GM12878 (cell line): ENCODE measurements around the gene FGD4. TPM values are rescaled to one million over a fixed set of nuclear protein-coding genes. Genes with fewer than 3 reads are reported as not detected.

Experiments used
- ATAC-seq: fragments of 200-7000 bp; cut with Tn5 transposase; 3 replicates; pipeline ENCODE4 v1.9.1; 2020; ENCODE audit warnings: mild to moderate bottlenecking, moderate library complexity
- BruUV-seq: library from RNA; stranded (reverse); fragments of 400-500 nt; replicated peaks from 2 replicates; lab custom pipeline; 2021; lab: Mats Ljungman, UMichigan
- CTCF ChIA-PET: fragments of 300-600 bp; sonication (Branson Sonifier 250); formaldehyde crosslinking; extraction: SDS; loops from one replicate; lab custom pipeline; 2021; ENCODE audit warnings: inconsistent platforms; lab: Yijun Ruan, JAX
- POLR2A ChIA-PET: fragments of 350-600 bp; formaldehyde crosslinking; extraction: SDS; loops from one replicate; lab custom pipeline; 2021; ENCODE audit warnings: inconsistent platforms; lab: Charles Lee
- RAD21 ChIA-PET: fragments of 300-600 bp; sonication (Branson Sonifier 250); formaldehyde crosslinking; loops from one replicate; lab custom pipeline; 2023; ENCODE audit warnings: antibody characterized with exemption; ENCODE audit not compliant: unreplicated experiment; lab: Charles Lee
- SMC1A ChIA-PET: fragments of 300-600 bp; sonication (Branson Sonifier 250); formaldehyde crosslinking; loops from one replicate; lab custom pipeline; 2023; ENCODE audit not compliant: unreplicated experiment, uncharacterized antibody; lab: Charles Lee
- DNase-seq: peaks from one replicate; pipeline ENCODE4 v3.0.0-alpha.2; 2011; ENCODE audit warnings: low read depth, low spot score
- FAIRE-seq: peaks from 3 replicates; lab custom pipeline; 2011; peaks lifted over from hg19 to GRCh38; lab: Jason Lieb, UNC
- H2AFZ ChIP-seq: 2 replicates; pipeline ENCODE4 v1.6.0; 2011; ENCODE audit warnings: low read depth, low read length, control low read depth; ENCODE audit not compliant: control insufficient read depth
- H3K27ac ChIP-seq: 2 replicates; pipeline ENCODE4 v1.5.1; 2011; ENCODE audit warnings: control low read depth; ENCODE audit not compliant: control insufficient read depth, insufficient read depth
- H3K27me3 ChIP-seq, 2 experiments: replicated peaks in 1 of 2; 2 replicates each; pipeline versions ENCODE4 v1.6.0 to v1.6.1; 2011; ENCODE audit warnings: low read length in 1 of 2; ENCODE audit not compliant: control insufficient read depth in 2 of 2, insufficient read depth in 2 of 2
- H3K36me3 ChIP-seq, 2 experiments: 2 replicates each; pipeline ENCODE4 v1.5.1; 2011; ENCODE audit warnings: low read length in 1 of 2; ENCODE audit not compliant: control insufficient read depth in 2 of 2, insufficient read depth in 2 of 2
- H3K4me1 ChIP-seq: 2 replicates; pipeline ENCODE4 v1.6.1; 2011; ENCODE audit warnings: mild to moderate bottlenecking, low read length, moderate library complexity, mixed read lengths; ENCODE audit not compliant: control insufficient read depth, insufficient read depth
- H3K4me2 ChIP-seq: 2 replicates; pipeline ENCODE4 v1.6.0; 2011; ENCODE audit warnings: control low read depth; ENCODE audit not compliant: control insufficient read depth, insufficient read depth
- H3K4me3 ChIP-seq: fragments of 200-600 bp; sonication (generic); 2 replicates; pipeline ENCODE4 v1.5.1; 2016
- H3K79me2 ChIP-seq: 2 replicates; pipeline ENCODE4 v1.6.0; 2011; ENCODE audit warnings: low read length; ENCODE audit not compliant: control insufficient read depth, insufficient read depth
- H3K9ac ChIP-seq: 2 replicates; pipeline ENCODE4 v1.8.0; 2011; ENCODE audit warnings: low read length, control low read depth, mixed read lengths; ENCODE audit not compliant: control insufficient read depth, insufficient read depth
- H3K9me3 ChIP-seq: replicated peaks from 3 replicates; pipeline ENCODE4 v1.5.1; 2011; ENCODE audit warnings: mild to moderate bottlenecking, low read length; ENCODE audit not compliant: control insufficient read depth, insufficient read depth
- H4K20me1 ChIP-seq: 2 replicates; pipeline ENCODE4 v1.6.0; 2011; ENCODE audit not compliant: control insufficient read depth, insufficient read depth
- ATF7 ChIP-seq: fragments of 450-650 bp; IDR thresholded peaks from 2 replicates; pipeline ENCODE4 v1.6.1; 2016; ENCODE audit warnings: low read depth, mild to moderate bottlenecking
- CREB1 ChIP-seq: IDR thresholded peaks from 2 replicates; pipeline ENCODE4 v1.6.1; 2012; ENCODE audit warnings: low read depth, mild to moderate bottlenecking, inconsistent platforms
- ELK1 ChIP-seq: IDR thresholded peaks from 2 replicates; pipeline ENCODE4 v1.6.1; 2012; ENCODE audit warnings: low read depth, low read length, improper control_type of control experiment
- MYB ChIP-seq: fragments of 150-350 bp; IDR thresholded peaks from 2 replicates; pipeline ENCODE4 v1.6.1; 2014; ENCODE audit warnings: mild to moderate bottlenecking, low read depth, low read length, borderline replicate concordance
- PBX3 ChIP-seq: IDR thresholded peaks from 2 replicates; pipeline ENCODE4 v1.6.1; 2011; ENCODE audit warnings: mild to moderate bottlenecking, low read depth, low read length, moderate library complexity; ENCODE audit not compliant: insufficient replicate concordance
- POLR2AphosphoS2 ChIP-seq: IDR thresholded peaks from 2 replicates; pipeline ENCODE4 v1.6.1; 2011; ENCODE audit warnings: low read depth, mild to moderate bottlenecking, low read length, improper control_type of control experiment, moderate library complexity
- RELA ChIP-seq: fragments of 450-650 bp; IDR thresholded peaks from 2 replicates; pipeline ENCODE4 v1.8.0; 2014; ENCODE audit warnings: borderline replicate concordance; ENCODE audit not compliant: partially characterized antibody
- STAT3 ChIP-seq: IDR thresholded peaks from 2 replicates; pipeline ENCODE4 v1.6.1; 2011; ENCODE audit warnings: low read depth, low read length, improper control_type of control experiment
- YY1 ChIP-seq: IDR thresholded peaks from 2 replicates; pipeline ENCODE4 v1.6.1; 2011; ENCODE audit warnings: low read depth, mild to moderate bottlenecking, low read length
- ZBTB11 ChIP-seq: fragments of 450-650 bp; formaldehyde crosslinking; IDR thresholded peaks from 2 replicates; pipeline ENCODE4 v1.5.0; 2022; ENCODE audit warnings: mild to moderate bottlenecking, missing genetic modification characterization
- ZNF217 ChIP-seq: fragments of 450-650 bp; IDR thresholded peaks from 2 replicates; pipeline ENCODE4 v1.6.1; 2017; ENCODE audit warnings: antibody characterized with exemption, mild to moderate bottlenecking
- ZNF384 ChIP-seq: IDR thresholded peaks from 2 replicates; pipeline ENCODE4 v1.6.1; 2012; ENCODE audit warnings: low read depth, mild to moderate bottlenecking, low read length, improper control_type of control experiment, borderline replicate concordance
- ZNF592 ChIP-seq: fragments of 450-650 bp; IDR thresholded peaks from 2 replicates; pipeline ENCODE4 v1.6.1; 2017; ENCODE audit warnings: mild to moderate bottlenecking, moderate library complexity
- ZSCAN29 ChIP-seq: fragments of 450-650 bp; IDR thresholded peaks from 2 replicates; pipeline ENCODE4 v1.6.1; 2017; ENCODE audit warnings: mild to moderate bottlenecking, moderate library complexity
- WGBS: methylation state at CpG from one replicate; pipeline ENCODE4 v1.1.6; 2016; ENCODE audit warnings: low lambda C conversion rate; ENCODE audit not compliant: insufficient replicate concordance, insufficient coverage; ENCODE audit errors: missing lambda C conversion rate; 5-methylcytosine and 5-hydroxymethylcytosine counted together
- in situ Hi-C: fragments of 300-500 bp; cut with MboI; formaldehyde crosslinking; loops from 9 replicates; pipeline ENCODE4 v1.14.3; 2018; ENCODE audit warnings: mixed read lengths
- intact Hi-C: fragments of 100-400 bp; cut with micrococcal nuclease; formaldehyde crosslinking; loops from one replicate; pipeline ENCODE4 v1.14.2; 2022; ENCODE audit not compliant: unreplicated experiment
- polyA plus RNA-seq, 11 experiments: library from polyadenylated mRNA; depleted of rRNA in 4 of 11; unstranded in 6 of 11; stranded (reverse) in 5 of 11; fragments of >200 nt; fragmentation: Nextera tagmentation in 4 of 11; fragmentation: Illumina TruSeq in 1 of 11; extraction: Ambion mirVana in 4 of 11; extraction: Trizol in 1 of 11; gene quantifications; 1 replicate in 1 of 11; 2 replicates in 10 of 11; pipeline versions ENCODE4 v1.2.1 to v1.2.3, GENCODE V29; 2011 to 2016; ENCODE audit warnings: inconsistent platforms in 2 of 11, missing spikeins in 2 of 11, low read depth in 1 of 11
- total RNA-seq, 4 experiments: library from RNA; depleted of rRNA in 3 of 4; stranded (reverse); fragments of >200 nt in 3 of 4; fragmentation: Illumina TruSeq in 1 of 4; extraction: Trizol in 1 of 4; gene quantifications; 2 replicates each; pipeline versions ENCODE4 v1.2.1 to v1.2.3, GENCODE V29; 2013 to 2021

The FGD4 gene
- total and polyA plus RNA-seq, 10 of the 15 experiments (the other 5 are each of a cell fraction or from before 2014, with no cell fraction given) = 0.01 to 0.18 (median 0.08) TPM; not detected in 3

- no peak for TF ChIP-seq ZNF592
- TF ChIP-seq ELK1 = no peak
These were observed 77.1 kb downstream of the FGD4 start (continued) for GRCh38 chr12:32476446-32476845.

GRCh38 chr12:32477714-32478113 is 78.4 kb downstream of the FGD4 start:
- WGBS = 43% methylated on average over 2 of the region's 2 CpGs
- Histone ChIP-seq H3K79me2 (no peaks in the 10 kb centered on the region), H3K9ac (no peak overlapping the region), H3K27me3 (no peaks in the 10 kb centered on the region), H3K4me2 (no peak overlapping the region), H3K27ac (no peak overlapping the region), H3K36me3 (no peaks in the 10 kb centered on the region), H4K20me1 (no peaks in the 10 kb centered on the region), H3K4me3 (no peak overlapping the region), H3K9me3 (no peaks in the 10 kb centered on the region), H2AFZ (no peak overlapping the region), H3K4me1 (peaks cover 8% of the 10 kb centered on the region)
- FAIRE-seq (no peak), DNase-seq (no peak), ATAC-seq (no peak)
- ChIA-PET RAD21 (no interaction called here), POLR2A (no interaction called here), SMC1A (interaction anchor here (1.7 kb wide), 1 partner anchor 22 kb away, joined by 5 read pairs; no protein-coding TSS in a partner anchor), CTCF (no interaction called here)
- BruUV-seq = no TSS peak
- intact Hi-C loops (no loop called here), in situ Hi-C loops (no loop called here)
- TF ChIP-seq MYB = no peak
- no peak for TF ChIP-seq ZNF217
- TF ChIP-seq YY1 = no peak
- TF ChIP-seq ZSCAN29 = no peak
- TF ChIP-seq PBX3 = no peak
- TF ChIP-seq RELA = no peak
- no peak for TF ChIP-seq ZBTB11 (CRISPR knock-in tag)
- TF ChIP-seq ATF7 = no peak
- TF ChIP-seq ZNF384 = no peak
- TF ChIP-seq POLR2AphosphoS2 = no peak
- no peak for TF ChIP-seq STAT3
- no peak for TF ChIP-seq CREB1
